GM10266 (cell line): ENCODE measurements around the gene THOP1.

Experiments
- DNase-seq: peaks from one replicate; pipeline ENCODE4 v3.0.0; 2012; ENCODE audit errors: extremely low spot score
- CTCF ChIP-seq: IDR thresholded peaks from 2 replicates; pipeline ENCODE4 v1.5.1; 2012; ENCODE audit warnings: mild to moderate bottlenecking, low read depth; ENCODE audit not compliant: control insufficient read depth, insufficient read depth; ENCODE audit errors: missing control alignments

The THOP1 gene

GRCh38 chr19:2850256-2850925 lies 65.1 kb downstream of the THOP1 start:
- TF ChIP-seq CTCF, result no peak
- DNase-seq, result no peak

- DNase-seq, result no peak
- TF ChIP-seq CTCF, result no peak
Observed at GRCh38 chr19:2852598-2852997, 67.3 kb downstream of the THOP1 start.

GRCh38 chr19:2853015-2853606 lies 67.8 kb downstream of the THOP1 start:
- no peak for TF ChIP-seq CTCF
- no peak for DNase-seq

- no peak for TF ChIP-seq CTCF
- no peak for DNase-seq
Observed at GRCh38 chr19:2854849-2855248, 69.5 kb downstream of the THOP1 start.

- TF ChIP-seq CTCF, result no peak
Observed at GRCh38 chr19:2856457-2857050, 71.3 kb downstream of the THOP1 start.

GRCh38 chr19:2858864-2859263 lies 73.6 kb downstream of the THOP1 start:
- no peak for TF ChIP-seq CTCF
- no peak for DNase-seq

More at GRCh38 chr19:2856457-2857050, 71.3 kb downstream of the THOP1 start:
- DNase-seq, result no peak

- no peak for TF ChIP-seq CTCF
- DNase-seq, result no peak
Observed at GRCh38 chr19:2863816-2864215, 78.5 kb downstream of the THOP1 start.
